B cell (primary cell): ENCODE results near the gene NCBP2. TPM values are rescaled to one million over a fixed set of nuclear protein-coding genes. Genes with fewer than 3 reads are reported as not detected.

Experiments
- ATAC-seq: fragments of 200-7000 bp; cut with Tn5 transposase; one replicate; pipeline ENCODE4 v1.10.0; 2021; ENCODE audit warnings: low read depth, mild to moderate bottlenecking, moderate number of reproducible peaks, moderate library complexity
- CTCF ChIA-PET: fragments of 350-600 bp; sonication (Branson Sonifier 250); formaldehyde crosslinking; loops from one replicate; lab custom pipeline; 2021; ENCODE audit warnings: antibody characterized with exemption, inconsistent platforms; lab: Charles Lee
- POLR2A ChIA-PET: fragments of 350-600 bp; sonication (Branson Sonifier 250); formaldehyde crosslinking; loops from one replicate; lab custom pipeline; 2021; ENCODE audit warnings: antibody characterized with exemption; lab: Charles Lee
- DNase-seq: peaks from one replicate; pipeline ENCODE4 v3.0.0; 2013
- H2AFZ ChIP-seq: 2 replicates; pipeline ENCODE4 v1.6.1; 2012; ENCODE audit warnings: mild to moderate bottlenecking, low read depth, low read length; ENCODE audit not compliant: insufficient read depth, poor library complexity, severe bottlenecking
- H3K27ac ChIP-seq, 2 donors: 1 replicate in 1 of 2; 2 replicates in 1 of 2; pipeline ENCODE4 v1.5.1; 2012 to 2013; ENCODE audit warnings: low read length in 2 of 2, mild to moderate bottlenecking in 2 of 2, moderate library complexity in 1 of 2
- H3K27me3 ChIP-seq, 4 experiments: fragments of 200-600 bp in 1 of 4; sonication (generic) in 1 of 4; replicated peaks in 1 of 4; 1 replicate in 2 of 4; 2 replicates in 2 of 4; pipeline versions ENCODE4 v1.6.1 to v1.7.0; 2013 to 2016; ENCODE audit warnings: low read length in 3 of 4, mild to moderate bottlenecking in 2 of 4, mixed read lengths in 1 of 4, moderate library complexity in 1 of 4; ENCODE audit not compliant: insufficient read depth in 4 of 4, control insufficient read depth in 3 of 4; ENCODE audit errors: control extremely low read depth in 1 of 4
- H3K36me3 ChIP-seq, 2 experiments: replicated peaks in 1 of 2; 1 replicate in 1 of 2; 2 replicates in 1 of 2; pipeline versions ENCODE4 v1.6.1 to v1.7.1; 2013; ENCODE audit warnings: low read length in 1 of 2; ENCODE audit not compliant: insufficient read depth in 2 of 2, control insufficient read depth in 1 of 2; ENCODE audit errors: control extremely low read depth in 1 of 2, extremely low read depth in 1 of 2
- H3K4me1 ChIP-seq, 2 donors: fragments of 200-600 bp in 1 of 2; sonication (generic) in 1 of 2; 1 replicate in 1 of 2; 2 replicates in 1 of 2; pipeline versions ENCODE4 v1.5.1 to v1.6.1; 2013 to 2017; ENCODE audit warnings: low read length in 2 of 2; ENCODE audit not compliant: control insufficient read depth in 2 of 2, insufficient read depth in 2 of 2
- H3K4me2 ChIP-seq: replicated peaks from 2 replicates; pipeline ENCODE3; 2012; ENCODE audit warnings: mild to moderate bottlenecking, low read depth, low read length; ENCODE audit not compliant: poor library complexity, severe bottlenecking
- H3K4me3 ChIP-seq, 5 experiments: fragments of 200-600 bp in 1 of 5; sonication (generic) in 1 of 5; 1 replicate in 3 of 5; 2 replicates in 2 of 5; pipeline versions ENCODE4 v1.5.1 to v1.7.0; 2011 to 2016; ENCODE audit warnings: low read length in 4 of 5, mild to moderate bottlenecking in 4 of 5, low read depth in 2 of 5, control low read depth in 1 of 5, moderate library complexity in 1 of 5; ENCODE audit not compliant: insufficient read depth in 1 of 5; ENCODE audit errors: control extremely low read depth in 1 of 5, extremely low read depth in 1 of 5
- H3K79me2 ChIP-seq: fragments of 200-600 bp; sonication (generic); one replicate; pipeline ENCODE4 v1.6.0; 2016; ENCODE audit warnings: low read length; ENCODE audit not compliant: control insufficient read depth, insufficient read depth
- H3K9ac ChIP-seq: fragments of 200-600 bp; sonication (generic); 2 replicates; pipeline ENCODE4 v1.6.1; 2017; ENCODE audit warnings: mild to moderate bottlenecking, low read length, moderate library complexity
- H3K9me3 ChIP-seq, 3 donors: one replicate each; pipeline versions ENCODE4 v1.6.1 to v1.7.1; 2013; ENCODE audit warnings: low read length in 2 of 3; ENCODE audit not compliant: control insufficient read depth in 2 of 3, insufficient read depth in 1 of 3; ENCODE audit errors: control extremely low read depth in 1 of 3
- H4K20me1 ChIP-seq: 2 replicates; pipeline ENCODE4 v1.6.0; 2012; ENCODE audit warnings: mild to moderate bottlenecking, low read length; ENCODE audit not compliant: insufficient read depth, control insufficient read depth, poor library complexity, severe bottlenecking
- H3K27ac Mint-ChIP-seq: one replicate; pipeline ENCODE4 v1.8.0; 2021; ENCODE audit warnings: mixed read lengths
- H3K27me3 Mint-ChIP-seq: one replicate; pipeline ENCODE4 v1.8.0; 2021; ENCODE audit warnings: mixed read lengths
- H3K4me1 Mint-ChIP-seq: one replicate; pipeline ENCODE4 v1.8.0; 2021; ENCODE audit warnings: mixed read lengths
- H3K4me3 Mint-ChIP-seq: one replicate; pipeline ENCODE4 v1.8.0; 2021; ENCODE audit warnings: mixed read lengths
- H3K9me3 Mint-ChIP-seq: one replicate; pipeline ENCODE4 v1.8.0; 2022; ENCODE audit warnings: mixed read lengths; ENCODE audit not compliant: insufficient read depth
- EZH2 ChIP-seq: IDR thresholded peaks from 2 replicates; pipeline ENCODE4 v1.6.1; 2012; ENCODE audit warnings: borderline replicate concordance, low read depth, mild to moderate bottlenecking, moderate library complexity, low read length; ENCODE audit not compliant: insufficient read depth, poor library complexity, severe bottlenecking
- WGBS: methylation state at CpG from one replicate; pipeline ENCODE4 v1.1.5; 2013; ENCODE audit warnings: missing lambda C conversion rate; ENCODE audit not compliant: insufficient coverage; 5-methylcytosine and 5-hydroxymethylcytosine counted together
- intact Hi-C: fragments of 100-400 bp; cut with micrococcal nuclease; formaldehyde crosslinking; loops from one replicate; pipeline ENCODE4 v1.10.0; 2022
- polyA plus RNA-seq: library from polyadenylated mRNA; depleted of rRNA; stranded (reverse); fragments of >200 nt; gene quantifications from 2 replicates; pipeline ENCODE4 v1.2.3, GENCODE V29; 2012
- total RNA-seq, 2 donors: library from RNA; stranded (reverse); fragments of 120-200 nt in 1 of 2; gene quantifications; 1 replicate in 1 of 2; 2 replicates in 1 of 2; pipeline versions ENCODE4 v1.2.3 to v1.2.4, GENCODE V29; 2013 to 2022
- TF ChIP-seq, protein P1 (sequence below): fragments of 200-600 bp; IDR thresholded peaks from one replicate; pipeline ENCODE4 v1.8.0; 2022; ENCODE audit warnings: antibody characterized with exemption, mild to moderate bottlenecking

The NCBP2 gene
- total and polyA plus RNA-seq, 2 donors (not counting 1 experiment from before 2014, with no cell fraction given) = 25.5 to 95.0 TPM

DNA sequence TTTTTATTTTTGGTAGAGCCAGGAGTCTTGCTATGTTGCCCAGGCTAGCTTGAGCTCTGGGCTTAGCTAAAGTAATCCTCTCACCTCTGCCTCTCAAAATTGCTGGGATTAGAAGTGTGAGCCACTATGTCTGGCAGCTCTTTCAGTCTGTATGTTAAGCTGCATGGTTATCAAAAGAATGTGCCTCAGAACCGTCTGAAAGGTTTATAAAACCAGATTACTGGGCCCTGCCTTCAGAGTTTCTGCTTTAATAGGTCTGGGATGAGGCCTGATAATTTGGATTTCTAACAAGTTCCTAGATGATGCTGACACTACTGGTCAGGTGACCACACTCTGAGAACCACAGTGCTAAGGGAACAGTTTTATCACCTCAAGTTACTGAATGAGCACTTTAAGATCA, 40.0 kb downstream of the NCBP2 start:
- peaks cover 0 to 1% (median 0%) of the 10 kb centered on the region in 3 donors for H3K9me3 ChIP-seq
- TF ChIP-seq, protein P1, sequence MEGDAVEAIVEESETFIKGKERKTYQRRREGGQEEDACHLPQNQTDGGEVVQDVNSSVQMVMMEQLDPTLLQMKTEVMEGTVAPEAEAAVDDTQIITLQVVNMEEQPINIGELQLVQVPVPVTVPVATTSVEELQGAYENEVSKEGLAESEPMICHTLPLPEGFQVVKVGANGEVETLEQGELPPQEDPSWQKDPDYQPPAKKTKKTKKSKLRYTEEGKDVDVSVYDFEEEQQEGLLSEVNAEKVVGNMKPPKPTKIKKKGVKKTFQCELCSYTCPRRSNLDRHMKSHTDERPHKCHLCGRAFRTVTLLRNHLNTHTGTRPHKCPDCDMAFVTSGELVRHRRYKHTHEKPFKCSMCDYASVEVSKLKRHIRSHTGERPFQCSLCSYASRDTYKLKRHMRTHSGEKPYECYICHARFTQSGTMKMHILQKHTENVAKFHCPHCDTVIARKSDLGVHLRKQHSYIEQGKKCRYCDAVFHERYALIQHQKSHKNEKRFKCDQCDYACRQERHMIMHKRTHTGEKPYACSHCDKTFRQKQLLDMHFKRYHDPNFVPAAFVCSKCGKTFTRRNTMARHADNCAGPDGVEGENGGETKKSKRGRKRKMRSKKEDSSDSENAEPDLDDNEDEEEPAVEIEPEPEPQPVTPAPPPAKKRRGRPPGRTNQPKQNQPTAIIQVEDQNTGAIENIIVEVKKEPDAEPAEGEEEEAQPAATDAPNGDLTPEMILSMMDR = no peak
- TF ChIP-seq EZH2 = no peak
- H2AFZ ChIP-seq = no peak overlapping the region
- H3K4me2 ChIP-seq = no peak overlapping the region
- ATAC-seq (no peak), DNase-seq (no peak)
- H3K36me3 ChIP-seq = peaks cover 16 to 50% of the 10 kb centered on the region in 2 experiments
- Mint-ChIP-seq H3K27ac (no peak overlapping the region), H3K4me1 (no peaks in the 10 kb centered on the region), H3K9me3 (no peaks in the 10 kb centered on the region), H3K27me3 (no peaks in the 10 kb centered on the region), H3K4me3 (no peak overlapping the region)
- no peaks in the 10 kb centered on the region for H3K4me1 ChIP-seq
- ChIA-PET CTCF (no interaction called here), POLR2A (interaction anchor here (0.6 kb wide), 1 partner anchor 14 kb away, joined by 3 read pairs; no protein-coding TSS in a partner anchor)
- H3K79me2 ChIP-seq = peaks cover 6% of the 10 kb centered on the region
- H3K4me3 ChIP-seq = no peak overlapping the region
- intact Hi-C loops = no loop called here
- H3K27me3 ChIP-seq = no peaks in the 10 kb centered on the region
- 86% methylated on average over 1 of the region's 1 CpG for WGBS
- H3K27ac ChIP-seq = no peak overlapping the region
- H4K20me1 ChIP-seq = no peaks in the 10 kb centered on the region
- no peak overlapping the region for H3K9ac ChIP-seq

DNA sequence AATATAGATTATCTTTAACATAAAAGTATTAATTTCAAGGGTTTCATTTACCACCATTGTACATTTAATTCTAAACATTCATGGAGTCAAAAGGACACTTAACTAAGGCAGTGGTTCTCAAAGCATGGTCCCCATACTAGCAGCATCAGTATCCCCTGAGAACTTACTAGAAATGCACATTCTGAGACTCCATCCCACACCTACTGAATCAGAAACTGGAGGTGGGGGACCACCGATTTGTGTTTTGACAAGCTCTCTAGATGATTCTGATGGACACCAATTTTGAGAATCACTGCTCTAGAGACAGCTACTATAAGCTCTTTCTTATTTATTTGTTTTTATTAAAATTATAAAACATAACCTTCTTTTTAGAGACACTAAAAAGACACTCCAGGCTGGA, 40.6 kb downstream of the NCBP2 start:
- CTCF ChIA-PET = no interaction called here
- intact Hi-C loops = no loop called here
- no peak overlapping the region for H3K27ac Mint-ChIP-seq

More for the DNA sequence above, 40.6 kb downstream of the NCBP2 start:
- no CpG with 5 or more reads among the region's 1 CpG for WGBS
- no peak overlapping the region for H3K4me2 ChIP-seq
- POLR2A ChIA-PET = interaction anchor here (0.6 kb wide), 1 partner anchor 14 kb away, joined by 3 read pairs; no protein-coding TSS in a partner anchor
- H3K27me3 ChIP-seq = no peaks in the 10 kb centered on the region
- peaks cover 0 to 1% (median 0%) of the 10 kb centered on the region in 3 donors for H3K9me3 ChIP-seq
- no peak for ATAC-seq
- no peak overlapping the region for H3K4me3 ChIP-seq
- DNase-seq = no peak
- no peak overlapping the region for H3K9ac ChIP-seq
- H3K27ac ChIP-seq = no peak overlapping the region
- H3K36me3 ChIP-seq = peaks cover 16 to 49% of the 10 kb centered on the region in 2 experiments
- H4K20me1 ChIP-seq = peaks cover 3% of the 10 kb centered on the region
- Mint-ChIP-seq H3K27me3 (no peaks in the 10 kb centered on the region), H3K9me3 (no peaks in the 10 kb centered on the region), H3K4me1 (no peaks in the 10 kb centered on the region), H3K4me3 (no peak overlapping the region)
- H3K4me1 ChIP-seq = no peaks in the 10 kb centered on the region
- H2AFZ ChIP-seq = no peak overlapping the region
- TF ChIP-seq, protein P1 = no peak
- TF ChIP-seq EZH2 = no peak
- peaks cover 9% of the 10 kb centered on the region for H3K79me2 ChIP-seq
